Subcutaneous adipose tissue (tissue), 4 donors: ENCODE data around the gene UGCG. TPM values are rescaled to one million over a fixed set of nuclear protein-coding genes. Genes with fewer than 3 reads are reported as not detected.

ENCODE experiments used
- total RNA-seq, 4 donors: library from RNA; depleted of rRNA; stranded (reverse); fragments of >200 nt; gene quantifications; one replicate each; pipeline ENCODE4 v1.1.0, GENCODE V29; 2016
- TF ChIP-seq, protein P1 (sequence below): fragments of 450-650 bp; IDR thresholded peaks from one replicate; pipeline ENCODE4 v1.5.1; 2016; ENCODE audit warnings: low read depth, mild to moderate bottlenecking, control low read depth, antibody characterized with exemption, moderate library complexity

Gene UGCG
- total RNA-seq, 4 donors from 2014 or later, result 23.9 to 46.1 (median 36.9) TPM

GRCh38 chr9:111863636-111864035, 33.0 kb upstream of the UGCG start:
- TF ChIP-seq, protein P1, sequence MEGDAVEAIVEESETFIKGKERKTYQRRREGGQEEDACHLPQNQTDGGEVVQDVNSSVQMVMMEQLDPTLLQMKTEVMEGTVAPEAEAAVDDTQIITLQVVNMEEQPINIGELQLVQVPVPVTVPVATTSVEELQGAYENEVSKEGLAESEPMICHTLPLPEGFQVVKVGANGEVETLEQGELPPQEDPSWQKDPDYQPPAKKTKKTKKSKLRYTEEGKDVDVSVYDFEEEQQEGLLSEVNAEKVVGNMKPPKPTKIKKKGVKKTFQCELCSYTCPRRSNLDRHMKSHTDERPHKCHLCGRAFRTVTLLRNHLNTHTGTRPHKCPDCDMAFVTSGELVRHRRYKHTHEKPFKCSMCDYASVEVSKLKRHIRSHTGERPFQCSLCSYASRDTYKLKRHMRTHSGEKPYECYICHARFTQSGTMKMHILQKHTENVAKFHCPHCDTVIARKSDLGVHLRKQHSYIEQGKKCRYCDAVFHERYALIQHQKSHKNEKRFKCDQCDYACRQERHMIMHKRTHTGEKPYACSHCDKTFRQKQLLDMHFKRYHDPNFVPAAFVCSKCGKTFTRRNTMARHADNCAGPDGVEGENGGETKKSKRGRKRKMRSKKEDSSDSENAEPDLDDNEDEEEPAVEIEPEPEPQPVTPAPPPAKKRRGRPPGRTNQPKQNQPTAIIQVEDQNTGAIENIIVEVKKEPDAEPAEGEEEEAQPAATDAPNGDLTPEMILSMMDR, result no peak

DNA sequence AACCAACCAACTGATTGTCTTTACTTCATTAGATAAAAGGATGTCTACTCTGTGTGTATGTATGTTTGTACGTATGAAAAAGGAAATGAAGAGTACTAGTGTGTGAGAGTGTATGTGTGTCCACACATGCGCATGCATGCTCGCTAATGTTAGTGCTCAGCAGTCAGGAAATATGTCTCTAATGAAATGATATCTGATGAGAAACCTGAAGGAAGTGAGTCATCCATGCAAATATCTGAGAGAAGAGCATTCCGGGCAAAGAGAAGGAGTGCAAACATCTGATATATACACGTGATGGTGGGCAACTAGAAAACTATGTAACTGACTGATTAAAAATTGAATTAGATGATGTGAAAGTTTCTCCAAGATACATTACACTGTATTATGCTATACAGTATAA, 29.6 kb upstream of the UGCG start:
- TF ChIP-seq, protein P1, result no peak

- TF ChIP-seq, protein P1, result no peak
These were observed 28.1 kb upstream of the UGCG start for GRCh38 chr9:111868475-111868874.

GRCh38 chr9:111870774-111871498, 25.7 kb upstream of the UGCG start:
- TF ChIP-seq, protein P1, result no peak

GRCh38 chr9:111871499-111871855, 25.1 kb upstream of the UGCG start:
- TF ChIP-seq, protein P1, result no peak

- TF ChIP-seq, protein P1, result no peak
These were observed 23.7 kb upstream of the UGCG start for GRCh38 chr9:111872886-111873285.

GRCh38 chr9:111873901-111874300, 22.7 kb upstream of the UGCG start:
- TF ChIP-seq, protein P1, result no peak
